ENCODE results near the gene SGCA. TPM values are rescaled to one million over a fixed set of nuclear protein-coding genes. Genes with fewer than 3 reads are reported as not detected.

The SGCA gene
- polyA plus RNA-seq, 1 donor = 0.80 TPM

DNA sequence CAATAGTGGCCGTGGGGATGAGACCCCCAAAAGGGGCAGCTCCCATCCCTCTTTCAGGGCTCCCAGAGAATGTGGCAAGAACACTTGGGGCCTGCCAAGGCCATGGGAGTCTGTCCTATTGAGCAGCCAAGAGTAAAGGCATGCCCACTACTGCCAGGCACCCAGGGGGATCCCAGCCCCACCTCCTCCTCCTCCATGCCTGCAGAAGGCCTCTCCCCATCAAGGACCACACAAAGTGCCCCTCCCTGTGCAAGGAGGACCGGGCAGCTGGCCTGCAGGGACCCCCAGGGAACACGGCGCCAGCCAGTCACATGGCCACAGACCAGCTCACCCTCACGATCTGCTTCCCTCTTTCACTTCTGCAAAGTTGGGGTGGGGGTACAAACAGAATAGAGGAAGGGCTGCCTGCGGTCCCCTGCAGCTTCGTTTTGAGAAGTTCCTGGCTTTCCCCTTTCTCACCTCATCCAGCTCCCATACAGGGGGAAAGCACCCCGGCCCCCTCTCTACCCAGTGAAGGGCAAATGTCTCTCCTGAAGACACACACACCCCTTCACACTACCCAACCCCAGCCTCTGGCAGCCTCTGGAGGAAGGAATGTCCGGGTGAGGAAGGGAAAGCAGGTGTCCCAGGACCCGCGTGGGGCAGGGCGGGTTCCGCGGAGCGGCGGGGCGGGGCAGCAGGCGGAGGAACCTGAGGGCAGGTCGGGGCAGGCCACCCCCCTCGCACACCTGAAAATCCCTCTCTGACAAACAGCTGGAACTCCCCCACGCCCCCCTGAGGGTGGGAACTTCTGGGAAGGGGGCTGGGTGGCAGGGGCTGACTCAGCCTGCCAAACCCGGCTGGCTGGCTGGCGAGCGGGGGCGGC, 17.3 kb upstream of the SGCA start:
- DNase-seq = no peak

DNA sequence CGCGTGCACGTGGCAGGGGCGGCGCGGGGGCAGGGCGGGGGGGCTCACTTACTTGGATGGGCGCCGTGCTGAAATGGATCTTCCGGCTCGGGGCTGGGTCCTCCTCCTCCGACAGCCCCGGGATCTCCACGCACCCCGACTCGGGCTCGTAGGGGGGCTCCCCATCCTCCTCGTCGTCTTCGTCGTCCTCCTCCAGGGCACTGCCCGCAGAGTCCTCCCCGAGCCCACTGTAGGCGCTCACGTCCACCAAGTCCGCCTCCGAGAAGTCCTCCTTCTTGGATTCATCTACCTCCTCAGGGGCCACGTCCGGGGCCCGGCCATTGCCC, 16.8 kb upstream of the SGCA start:
- no peak for DNase-seq

DNA sequence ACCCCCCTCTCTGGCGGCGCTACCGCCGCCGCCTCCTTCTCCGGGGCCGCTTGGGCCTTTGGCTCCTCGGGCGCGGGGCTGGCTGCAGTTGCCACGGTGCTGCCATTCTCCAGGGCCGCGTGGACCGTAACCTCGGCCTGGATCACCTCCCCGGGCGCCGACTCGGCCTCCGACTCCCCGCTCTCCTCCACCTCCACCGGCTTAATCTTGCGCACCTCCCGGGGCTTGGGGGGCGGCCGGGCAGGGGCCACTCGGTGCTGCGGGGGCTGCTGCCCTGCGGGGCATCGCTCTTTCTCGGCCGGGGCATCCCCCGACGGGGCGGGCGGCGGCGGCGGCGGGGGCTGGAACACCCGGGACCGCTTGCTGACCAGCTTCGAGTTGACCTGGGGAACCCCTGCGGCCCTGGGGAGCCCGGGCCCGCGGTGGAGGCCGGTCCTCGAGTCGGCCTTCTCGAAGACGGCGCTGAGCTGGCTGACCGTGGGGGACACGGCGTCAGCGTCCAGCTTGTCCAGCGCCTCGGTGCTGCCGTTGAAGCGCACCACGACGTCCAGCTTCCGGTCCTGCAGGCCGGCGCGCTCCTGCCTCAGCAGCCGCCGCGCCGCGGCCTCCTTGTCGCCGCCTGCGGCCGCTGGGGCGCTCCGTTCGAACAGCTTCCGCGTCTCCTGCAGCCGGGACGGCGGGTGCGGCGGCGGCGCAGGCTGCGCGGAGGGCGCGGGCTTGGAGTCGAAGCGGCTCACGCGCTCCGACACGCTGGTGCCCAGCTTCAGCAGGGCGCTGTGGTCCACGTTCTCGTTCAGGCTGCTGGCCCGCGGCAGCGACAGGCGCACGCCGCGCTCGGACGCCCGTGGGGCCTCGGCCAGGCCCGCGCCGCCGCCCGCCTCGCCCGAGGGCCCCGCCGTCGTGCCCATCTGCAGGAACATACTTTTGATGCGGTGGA, 16.1 kb upstream of the SGCA start:
- DNase-seq = no peak

DNA sequence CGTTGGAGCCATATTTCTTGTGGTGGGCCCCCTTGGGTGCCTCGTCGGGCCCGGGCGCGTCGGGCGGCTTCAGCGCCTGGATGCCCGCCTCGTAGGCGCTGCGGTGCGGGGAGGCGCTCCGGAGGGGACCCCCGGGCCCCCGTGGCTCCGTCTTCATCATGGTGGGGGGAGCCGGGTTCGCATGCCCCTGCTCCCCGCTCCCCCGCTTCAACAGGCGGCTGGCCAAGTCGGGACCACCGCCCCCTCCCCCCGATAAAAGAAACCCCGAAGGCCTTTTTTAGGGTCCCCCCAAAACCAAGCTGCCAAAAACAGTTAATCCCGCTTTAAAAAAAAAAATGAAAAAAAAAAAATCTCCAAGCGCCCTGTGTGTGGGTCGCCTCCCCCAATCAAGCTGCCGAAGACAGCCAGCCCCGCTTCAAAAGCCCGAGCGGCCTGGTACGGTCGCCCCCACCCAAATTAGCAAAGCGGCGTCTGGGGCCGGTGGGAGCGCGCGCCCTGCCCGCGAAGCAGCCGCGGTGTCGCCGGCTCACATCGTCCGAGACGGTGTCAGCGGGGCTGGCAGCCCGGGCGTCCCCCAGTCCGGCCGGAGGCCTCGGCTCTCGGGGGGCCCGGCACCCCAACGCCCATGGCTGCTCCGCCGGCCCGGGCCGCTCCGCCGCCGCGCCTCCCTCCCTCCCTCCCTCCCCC, 15.3 kb upstream of the SGCA start, which contains the start of gene PPP1R9B:
Gene PPP1R9B (minus strand): TSS at position 324 of the 687 bp plus-strand sequence. CDS start 164 bp downstream, at position 160.
- DNase-seq = no peak

DNA sequence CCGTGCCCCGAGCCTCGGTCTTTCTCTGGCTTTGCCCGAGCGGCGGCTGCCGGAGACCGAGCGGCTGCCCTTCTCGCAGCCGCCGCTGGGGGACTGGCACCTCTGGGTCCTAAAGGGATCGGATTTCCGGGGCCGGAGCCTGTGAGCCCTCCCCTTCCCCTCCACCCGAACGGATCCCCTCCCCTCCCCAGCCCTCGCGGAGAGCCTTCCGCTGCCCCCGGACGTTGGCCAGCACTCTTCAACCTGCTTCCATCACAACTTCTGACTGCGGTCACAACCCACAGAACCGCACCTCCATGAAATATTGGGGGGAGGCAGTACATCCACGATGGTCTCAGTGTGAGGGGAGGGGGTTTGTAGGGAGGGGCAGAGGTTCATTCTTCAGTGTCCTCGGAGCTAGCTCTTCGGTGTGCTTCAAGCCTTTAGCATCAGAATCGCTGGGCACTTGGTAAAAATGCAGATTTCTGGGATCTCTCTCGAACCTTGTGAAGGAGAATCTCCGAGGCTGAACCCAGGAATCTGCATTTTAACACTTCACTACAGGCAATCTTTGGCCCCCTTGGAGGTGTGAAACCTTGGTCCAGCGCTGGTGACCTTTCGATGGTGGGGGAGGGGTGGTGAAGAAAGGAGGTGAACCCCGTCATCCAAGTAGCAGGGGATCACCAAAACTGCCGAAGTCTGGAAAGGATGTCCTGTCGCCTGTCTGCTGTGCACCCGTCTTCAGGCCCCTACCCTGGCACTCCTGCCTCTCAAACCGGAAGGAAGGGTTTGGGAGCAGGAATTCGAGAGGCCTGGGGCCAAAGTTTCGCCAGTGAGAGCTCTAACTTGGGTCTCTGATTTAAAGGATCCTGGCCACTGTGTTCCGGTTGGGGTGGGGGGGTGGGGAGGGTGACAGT, 14.5 kb upstream of the SGCA start:
- peak; percentile 89 for DNase-seq

DNA sequence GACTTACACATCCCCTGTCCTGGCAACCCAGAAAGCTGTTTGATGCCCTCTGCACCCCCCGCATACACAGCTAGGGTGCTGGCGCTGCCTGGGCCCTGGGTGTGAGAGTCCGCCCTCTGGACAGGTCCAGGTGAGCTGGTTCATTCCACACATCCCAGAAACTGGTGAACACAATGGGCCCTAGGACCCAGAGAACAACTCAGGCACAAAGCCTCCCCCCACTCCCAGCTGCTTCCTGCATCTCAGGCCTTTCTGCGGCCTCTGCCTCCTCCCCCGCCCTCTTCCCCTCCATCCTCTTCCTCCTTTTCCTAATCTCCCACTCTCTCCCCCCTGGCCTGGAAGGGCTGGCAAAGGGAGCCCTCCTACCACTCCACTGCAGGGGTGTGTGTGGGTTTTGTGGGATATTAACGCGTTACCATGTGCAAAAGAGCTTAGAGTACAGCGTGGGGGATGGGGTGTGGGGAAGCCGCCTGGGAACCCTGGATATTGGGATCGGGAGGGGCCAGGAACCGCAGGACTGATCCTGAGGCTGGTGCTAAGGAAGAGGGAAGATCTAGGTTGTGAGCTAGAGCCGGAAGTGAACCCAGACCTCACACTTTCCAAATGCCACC, 13.8 kb upstream of the SGCA start:
- DNase-seq = peak; percentile 89

DNA sequence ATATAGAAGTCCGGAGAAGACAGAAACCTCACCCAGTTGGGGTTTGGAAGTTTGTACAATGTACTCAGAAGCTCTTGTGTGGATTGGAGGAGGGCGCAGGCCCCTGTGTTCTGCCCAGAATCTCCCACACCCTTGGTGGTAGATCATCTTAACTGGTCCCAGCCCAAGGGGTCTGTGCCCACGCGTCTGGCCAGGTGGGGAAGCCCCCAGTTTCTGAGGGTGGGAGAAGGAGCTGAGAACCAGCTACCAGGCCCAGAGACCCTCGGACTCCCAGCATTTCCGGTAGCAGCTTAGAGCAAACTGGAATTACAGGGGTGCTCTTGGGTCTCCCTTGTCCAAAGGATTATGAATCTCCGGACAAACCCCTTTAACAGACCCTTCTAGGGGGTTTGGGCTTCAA, 13.1 kb upstream of the SGCA start:
- no peak for DNase-seq

DNA sequence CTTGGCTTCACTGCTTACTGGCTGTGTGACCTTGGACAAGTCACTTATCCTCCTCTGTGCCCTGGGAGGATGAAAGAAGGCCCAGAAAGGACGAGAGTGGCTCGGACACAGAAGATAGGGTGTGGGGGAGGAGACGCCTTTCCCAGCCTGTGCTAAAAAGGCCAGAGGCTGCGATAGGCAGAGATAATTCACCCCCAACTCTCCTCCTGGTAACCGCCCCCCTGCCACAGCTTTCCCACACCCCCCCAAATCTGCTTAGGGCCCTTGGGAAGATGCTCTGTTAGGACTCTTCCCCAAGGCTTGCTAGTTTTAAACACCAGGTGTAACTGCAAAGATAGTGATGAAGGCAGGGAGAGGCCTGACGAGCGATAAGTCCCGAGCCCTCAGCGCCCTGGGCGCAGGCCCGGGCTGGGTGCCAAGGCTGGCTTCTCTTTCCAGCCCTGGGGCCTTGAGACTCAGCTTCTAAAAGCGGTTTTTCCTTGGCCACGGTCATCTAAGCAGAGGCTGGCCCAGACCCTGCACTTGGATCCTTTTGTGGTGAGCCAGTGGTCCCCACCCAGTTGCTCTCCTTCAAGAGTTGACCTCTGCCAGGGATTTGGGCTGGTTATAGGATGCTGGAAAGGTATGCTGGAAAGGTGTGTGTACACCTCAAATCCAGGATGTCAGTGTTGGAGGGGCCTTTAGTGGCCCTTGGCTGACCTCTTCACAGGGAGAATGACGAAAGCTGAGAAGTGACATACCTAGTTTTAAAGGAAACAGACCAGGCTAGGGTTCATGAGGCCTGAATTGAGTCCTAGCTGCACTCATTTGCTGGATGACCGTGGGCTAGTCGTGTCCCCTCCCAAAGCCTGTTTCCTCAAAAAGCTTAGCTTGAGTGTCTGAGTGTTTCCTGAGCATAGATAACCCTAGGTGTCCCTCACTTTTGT, 11.9 kb upstream of the SGCA start:
- DNase-seq = no peak

DNA sequence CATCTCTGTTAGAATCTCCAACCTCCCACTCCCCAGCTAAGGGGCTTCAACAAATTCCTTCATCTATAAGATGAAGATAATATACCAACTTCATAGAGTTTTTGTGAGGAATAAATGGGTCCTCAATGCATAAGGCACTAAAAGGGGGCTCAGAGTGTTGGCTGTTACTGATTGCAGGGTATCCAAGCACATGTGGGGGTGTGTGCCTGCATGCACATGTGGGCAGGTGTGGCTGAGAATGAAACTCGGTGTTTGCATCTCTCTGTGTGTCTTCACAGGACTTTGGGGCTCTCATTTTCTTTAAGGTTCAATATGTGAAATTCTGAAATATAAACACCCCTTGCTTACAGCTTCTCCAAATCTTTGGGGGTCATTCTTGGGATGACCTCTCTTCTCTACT, 11.2 kb upstream of the SGCA start:
- DNase-seq = no peak

DNA sequence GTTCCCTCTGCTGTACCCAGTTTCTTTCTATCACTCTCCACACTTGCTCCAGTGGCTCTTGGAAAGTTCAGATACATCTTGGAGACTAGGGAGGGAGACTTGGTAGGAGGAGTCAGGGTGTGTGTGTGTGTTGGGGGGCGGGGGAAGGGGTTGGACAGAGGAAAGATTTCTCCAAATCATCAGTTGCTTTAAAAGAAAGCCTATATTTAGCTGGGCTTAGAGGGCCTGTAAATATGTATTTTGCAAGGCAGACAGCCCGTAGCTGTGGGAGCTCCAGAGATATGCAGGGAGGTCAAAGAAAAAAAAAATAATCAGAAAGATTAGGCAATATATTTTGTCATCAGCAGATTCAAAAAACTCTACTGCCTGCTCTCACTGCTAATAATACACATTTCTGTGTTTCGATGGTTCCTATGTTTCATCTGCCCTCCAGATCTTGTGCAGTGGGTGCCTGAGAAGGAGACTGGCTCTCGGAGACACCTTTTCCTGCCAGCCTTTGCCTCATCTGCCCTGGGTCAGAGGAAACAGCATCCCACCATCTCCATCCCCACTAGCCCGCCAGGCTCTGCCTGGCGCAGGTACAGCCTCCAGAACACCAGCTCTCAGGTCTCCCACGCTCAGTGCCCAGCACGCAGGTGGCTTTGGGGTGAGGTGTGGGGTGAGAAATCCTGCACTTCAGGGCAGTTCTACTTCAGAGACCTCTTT, 10.5 kb upstream of the SGCA start:
- no peak for DNase-seq

DNA sequence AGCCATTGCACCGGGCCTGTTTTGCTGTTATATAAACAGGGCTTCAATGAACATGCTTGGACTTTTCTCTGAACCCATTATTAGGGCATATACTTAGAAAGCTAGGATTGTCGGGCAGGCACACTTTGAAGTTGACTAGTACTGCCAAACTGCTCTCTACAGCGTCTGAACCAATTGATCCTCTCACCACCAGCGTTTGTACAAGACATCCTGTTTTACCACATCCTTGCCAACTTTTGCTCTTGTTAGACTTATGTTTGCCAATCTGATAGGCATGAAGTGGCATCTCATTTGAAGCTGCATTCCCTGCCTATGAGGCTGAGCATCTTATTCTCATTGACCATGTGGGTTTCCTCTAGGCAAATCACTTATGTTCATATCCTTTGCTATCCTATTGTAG, 7.9 kb upstream of the SGCA start:
- DNase-seq = no peak

DNA sequence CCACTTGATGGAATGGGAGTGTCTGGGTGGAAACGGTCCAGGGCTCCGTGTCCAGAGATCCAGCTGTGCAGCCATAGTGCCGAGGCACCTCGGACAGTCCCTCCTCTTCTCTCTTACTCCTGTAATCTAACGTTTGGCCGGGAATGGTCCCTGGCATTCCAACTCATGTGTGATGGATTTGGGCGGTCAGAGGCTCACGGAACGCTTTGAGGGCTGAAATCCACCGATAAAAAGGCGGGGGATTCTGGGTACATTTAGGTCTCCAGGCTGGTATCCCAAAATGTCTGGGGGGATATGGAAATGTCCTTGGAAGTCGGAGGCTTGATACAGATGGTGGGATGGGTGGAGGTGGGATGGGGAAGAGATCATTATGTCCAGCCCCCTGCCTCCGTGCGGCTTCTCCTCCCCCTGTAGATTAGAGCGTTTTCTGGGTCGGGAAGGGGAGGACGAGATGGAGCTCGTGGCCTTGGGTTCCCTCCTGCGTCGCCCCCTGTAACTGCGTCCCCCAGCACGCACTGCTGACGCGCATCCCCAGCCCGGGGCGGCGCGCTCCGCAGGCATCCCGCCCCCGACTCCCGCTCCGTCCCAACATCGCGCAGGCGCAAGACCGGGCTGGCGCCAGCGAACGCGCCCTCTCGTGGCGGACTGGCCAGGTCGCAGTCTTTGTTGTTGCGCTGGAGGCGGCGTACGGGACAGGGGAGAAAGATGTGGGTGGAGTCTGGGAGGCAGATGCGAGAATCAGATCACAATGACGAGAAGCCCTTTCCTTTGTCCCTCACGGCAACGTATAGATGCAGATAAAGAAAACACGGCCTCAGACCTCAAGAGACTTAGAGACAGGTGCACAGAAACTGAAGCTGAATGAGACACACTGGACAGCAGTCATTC, 4.5 kb upstream of the SGCA start:
- DNase-seq = peak; percentile 94

DNA sequence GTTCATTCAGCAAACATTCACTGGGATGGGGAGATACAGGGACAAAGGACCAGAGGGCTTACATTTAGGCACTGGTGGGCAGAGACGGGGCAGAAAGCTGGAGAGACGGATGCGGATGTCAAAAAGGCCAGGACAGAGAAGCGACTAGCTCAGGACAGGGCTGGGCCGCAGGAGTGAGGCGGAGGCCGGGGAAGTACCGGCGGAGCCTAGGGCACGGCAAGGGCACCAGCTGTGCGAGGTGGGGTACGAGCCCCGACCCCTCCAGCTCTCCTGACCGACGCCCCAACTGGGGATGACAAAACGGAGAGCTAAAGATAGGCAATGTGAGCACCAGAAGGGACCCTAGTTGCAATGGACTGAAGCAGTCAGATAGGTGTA, 3.9 kb upstream of the SGCA start:
- no peak for DNase-seq

DNA sequence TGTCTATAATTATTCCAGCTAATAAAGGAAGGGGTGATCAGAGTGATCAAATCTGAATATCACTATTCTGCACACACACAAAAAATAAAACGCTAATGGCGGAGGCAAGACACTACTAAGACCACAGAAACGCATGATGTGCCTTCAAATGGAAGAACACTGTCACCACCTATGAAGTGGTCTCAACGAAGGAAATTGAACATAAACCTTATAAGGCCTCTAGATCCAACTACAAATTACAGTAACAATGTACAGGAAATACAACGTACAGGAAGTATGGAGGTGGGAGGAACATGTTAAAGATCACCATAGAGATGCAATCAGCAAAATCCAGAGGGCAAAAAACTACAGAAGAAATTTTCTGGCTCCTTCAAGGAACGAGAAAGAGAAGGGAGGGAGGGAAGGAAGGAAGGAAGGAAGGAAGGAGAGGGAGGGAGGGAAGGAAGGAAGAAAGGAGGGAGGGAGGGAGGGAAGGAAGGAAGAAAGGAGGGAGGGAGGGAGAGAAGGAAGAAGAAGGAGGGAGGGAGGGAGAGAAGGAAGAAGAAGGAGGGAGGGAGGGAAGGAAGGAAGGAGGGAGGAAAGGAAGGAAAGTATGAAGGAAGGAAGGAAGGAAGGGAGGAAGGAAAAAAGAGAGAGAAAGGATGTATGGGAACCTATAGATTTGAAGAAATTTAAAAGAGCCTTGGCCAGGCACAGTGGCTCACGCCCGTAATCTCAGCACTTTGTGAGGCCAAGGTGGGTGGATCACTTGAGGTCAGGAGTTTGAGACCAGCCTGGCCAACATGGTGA, 3.1 kb upstream of the SGCA start:
- no peak for DNase-seq

DNA sequence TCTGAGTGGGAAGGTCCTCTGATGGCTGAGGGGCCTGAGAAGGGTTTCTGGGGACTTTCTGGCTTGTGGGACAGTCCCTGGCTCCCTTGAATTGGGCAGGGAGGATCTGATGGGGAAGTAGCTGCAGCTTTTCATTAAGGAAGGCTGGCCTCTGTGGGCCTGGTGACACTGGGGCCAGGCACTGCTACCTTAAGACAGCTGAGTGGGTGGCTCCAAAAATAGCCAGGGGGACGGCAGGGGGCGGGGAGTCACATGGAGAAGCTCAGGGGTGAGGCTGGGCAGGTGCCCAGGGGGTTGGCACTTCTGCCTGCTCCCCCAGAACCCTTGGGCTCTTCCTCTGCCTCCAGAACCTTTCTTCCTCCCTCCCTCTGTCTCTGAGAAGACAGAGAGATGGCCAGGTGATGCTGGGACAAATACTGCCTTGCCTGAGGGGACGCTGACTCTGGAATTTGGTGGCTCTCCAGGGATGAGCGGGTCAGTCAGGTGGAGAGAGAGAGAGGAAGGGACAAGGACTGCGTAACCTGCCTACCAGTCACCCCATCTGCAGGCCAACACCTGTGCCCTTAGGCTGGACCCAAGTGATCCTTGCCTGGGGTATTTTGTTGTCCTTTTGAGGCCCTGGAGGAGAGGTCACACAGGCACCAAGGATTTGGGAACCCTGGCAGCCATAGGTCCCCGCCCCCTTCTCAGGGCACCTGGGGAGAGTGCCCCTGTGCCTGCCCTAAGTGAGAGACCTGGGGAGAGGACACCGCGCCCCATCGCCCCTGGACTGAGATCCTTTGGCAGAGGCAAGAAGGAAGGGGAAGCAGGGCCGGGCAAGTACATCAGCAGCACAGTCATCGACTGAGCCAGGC, 1.7 kb upstream of the SGCA start:
- no peak for DNase-seq

DNA sequence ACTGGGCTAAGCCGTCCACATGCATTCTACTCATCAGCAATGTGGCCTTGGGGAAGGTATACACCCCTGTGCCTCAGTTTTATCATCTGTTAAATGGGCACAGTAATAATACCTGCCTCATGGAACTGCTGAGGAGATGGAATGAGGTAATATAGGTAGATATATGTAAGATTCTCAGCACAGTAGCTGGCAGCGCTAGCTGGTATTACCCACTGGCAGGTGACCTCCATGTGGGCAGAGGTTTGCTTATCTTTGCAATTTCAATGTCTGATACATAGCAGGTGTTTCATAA, 1.2 kb upstream of the SGCA start:
- no peak for DNase-seq

DNA sequence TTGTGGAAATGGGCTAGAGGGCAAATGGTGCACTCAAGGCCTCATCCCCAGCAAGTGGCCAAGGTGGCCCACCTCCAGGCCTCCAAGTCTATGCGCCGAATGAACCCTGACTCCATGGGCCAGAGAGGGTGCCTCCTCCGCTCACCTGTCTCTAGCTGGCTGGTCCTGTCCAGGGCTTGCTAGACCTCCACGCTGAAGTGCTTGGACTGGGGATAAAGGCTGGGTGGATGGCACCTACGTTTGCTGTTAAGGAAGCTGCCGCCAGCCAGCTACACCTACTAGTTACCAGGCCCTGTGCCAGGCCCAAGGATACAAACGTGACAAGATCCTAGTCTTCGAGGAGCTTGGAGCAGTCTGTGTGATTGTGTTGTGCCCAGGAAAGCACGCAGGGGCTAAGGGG, 739 bp upstream of the SGCA start:
- no peak for DNase-seq
